Glomerular endothelial cell (primary cell): Measurements from ENCODE around the gene DNAJB13. TPM values are rescaled to one million over a fixed set of nuclear protein-coding genes. Genes with fewer than 3 reads are reported as not detected.

Experiments used
- DNase-seq: peaks from one replicate; pipeline ENCODE4 v3.0.0-alpha.2; 2011; ENCODE audit warnings: low read depth, low spot score; ENCODE audit errors: extremely low read depth
- total RNA-seq: library from RNA; depleted of rRNA; stranded (reverse); fragments of >200 nt; gene quantifications from 2 replicates; pipeline ENCODE4 v1.2.3, GENCODE V29; 2015

DNAJB13 gene
- total RNA-seq, 1 donor from 2014 or later, result not detected

DNA sequence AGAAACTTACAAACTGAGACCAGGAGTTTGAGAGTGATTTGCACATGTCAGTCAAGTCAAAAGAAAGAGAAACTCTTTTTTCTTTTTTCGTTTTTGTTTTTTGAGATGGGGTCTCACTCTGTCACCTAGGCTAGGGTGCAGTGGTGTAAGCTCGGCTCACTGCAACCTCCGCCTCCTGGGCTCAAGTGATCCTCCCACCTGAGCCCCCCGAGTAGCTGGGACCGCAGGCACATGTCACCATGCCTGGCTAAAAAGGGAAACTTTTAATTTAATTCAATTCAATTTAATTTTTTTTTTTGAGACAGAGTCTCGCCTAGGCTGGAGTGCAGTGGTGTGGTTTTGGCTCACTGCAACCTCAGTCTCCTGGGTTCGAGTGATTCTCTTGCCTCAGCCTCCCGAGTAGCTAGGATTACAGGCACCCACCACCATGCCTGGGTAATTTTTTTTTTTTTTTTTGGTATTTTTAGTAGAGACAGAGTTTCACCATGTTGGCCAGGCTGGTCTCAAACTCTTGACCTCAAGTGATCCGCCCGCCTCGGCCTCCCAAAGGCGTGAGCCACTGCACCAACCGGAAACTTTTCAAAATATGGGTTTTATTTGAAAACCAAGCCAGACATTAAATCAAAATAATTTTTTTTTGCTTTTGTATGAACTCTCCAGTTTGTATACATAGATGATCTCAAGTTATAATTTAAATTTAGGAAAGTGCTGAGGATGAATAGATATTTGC is 48.2 kb downstream of the DNAJB13 start:
- no peak for DNase-seq

DNA sequence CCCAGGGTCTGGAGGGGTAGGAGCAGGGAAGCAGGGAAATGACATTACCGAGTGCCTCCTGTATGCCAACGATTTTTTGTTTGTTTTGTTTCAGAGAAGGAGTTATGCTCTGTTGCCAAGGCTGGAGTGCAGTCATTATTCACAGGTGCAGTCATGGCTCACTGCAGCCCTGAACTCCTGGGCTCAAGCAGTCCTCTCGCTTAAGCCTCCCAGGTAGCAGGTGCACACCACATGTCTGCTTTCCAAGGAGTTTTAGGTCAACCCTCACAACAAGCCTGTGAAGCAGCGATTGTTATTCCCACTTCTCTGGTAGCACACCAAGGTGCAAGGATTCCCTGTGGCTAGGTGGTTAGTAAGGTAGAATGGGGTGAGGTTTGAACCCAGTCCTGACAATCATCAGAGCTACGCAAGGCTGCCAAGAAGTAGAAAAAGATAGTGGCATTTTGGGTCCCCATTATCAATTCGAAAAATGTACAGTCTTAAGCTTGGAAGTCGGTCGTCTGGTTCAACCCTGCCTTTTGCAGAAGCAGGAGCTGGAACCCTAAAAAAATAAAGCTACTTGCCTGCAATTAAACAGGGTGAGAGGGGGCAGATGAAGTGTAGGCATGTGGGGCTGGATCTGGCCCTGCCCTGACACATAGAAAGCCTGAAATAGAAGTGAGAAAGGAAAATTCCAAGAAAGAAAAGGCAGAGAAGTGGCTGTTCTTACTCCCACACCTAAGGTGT is 48.9 kb downstream of the DNAJB13 start:
- DNase-seq, result no peak

DNA sequence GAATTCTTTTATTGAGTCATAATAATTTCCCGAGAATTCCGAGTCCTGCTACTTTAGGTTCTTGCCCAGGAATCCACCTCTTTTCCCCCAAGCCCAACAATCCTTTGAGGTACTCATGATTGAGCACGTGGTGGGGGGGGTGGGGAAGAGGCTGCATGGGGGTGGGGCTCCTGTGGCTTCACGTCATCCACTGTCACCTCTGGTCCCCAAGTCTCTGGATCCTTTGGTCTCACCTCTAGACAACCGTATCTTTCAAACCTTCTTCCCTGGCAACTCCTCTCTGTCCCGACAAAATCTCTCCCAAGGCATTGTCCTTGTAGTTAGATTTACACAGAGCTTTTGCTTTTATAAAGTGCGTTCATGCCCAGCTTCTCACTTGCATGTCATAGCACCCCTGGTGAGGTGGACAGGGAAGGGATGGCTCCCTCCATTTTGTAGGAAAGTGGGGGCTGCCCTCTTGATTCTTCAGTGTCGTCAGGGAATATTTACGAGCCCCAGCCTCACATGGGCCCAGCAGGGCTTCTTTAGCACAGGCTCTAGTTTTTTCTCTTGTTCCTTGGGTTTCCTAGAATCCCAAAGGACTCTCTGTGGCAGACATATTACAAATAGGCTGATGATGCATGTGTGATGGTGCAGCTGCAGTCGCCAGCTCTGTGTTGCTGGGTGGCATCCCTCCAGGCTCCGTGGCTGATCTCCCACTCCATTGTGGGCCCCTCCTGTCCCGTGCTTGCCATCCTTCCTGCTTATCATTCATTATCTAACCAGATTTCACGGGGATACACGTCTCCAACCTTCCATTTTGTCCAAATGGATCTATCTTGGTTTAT is 49.7 kb downstream of the DNAJB13 start:
- DNase-seq, result no peak

DNA sequence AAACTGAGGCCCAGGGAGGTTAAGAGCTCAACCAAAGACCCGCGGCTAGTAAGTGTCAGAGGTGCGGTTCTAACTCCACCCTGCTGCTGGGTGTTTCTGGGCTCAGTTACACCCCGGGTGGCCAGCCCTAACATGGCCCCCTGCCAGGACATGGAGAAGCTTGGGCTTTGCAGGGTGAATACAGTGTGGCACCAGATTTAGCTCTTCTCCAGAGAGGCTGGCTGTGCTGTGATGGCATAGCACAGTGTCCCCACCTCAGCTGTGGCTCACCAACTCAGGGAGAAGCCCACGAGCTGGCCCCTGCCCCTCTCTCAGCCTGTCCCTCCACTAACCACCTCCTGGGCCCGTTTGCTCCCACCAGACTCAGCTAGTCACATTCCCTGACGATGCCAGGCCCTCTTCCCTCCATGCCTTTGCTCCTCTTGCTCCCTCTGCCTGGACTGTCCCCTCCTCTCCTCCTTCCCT is 51.0 kb downstream of the DNAJB13 start:
- DNase-seq, result no peak

DNA sequence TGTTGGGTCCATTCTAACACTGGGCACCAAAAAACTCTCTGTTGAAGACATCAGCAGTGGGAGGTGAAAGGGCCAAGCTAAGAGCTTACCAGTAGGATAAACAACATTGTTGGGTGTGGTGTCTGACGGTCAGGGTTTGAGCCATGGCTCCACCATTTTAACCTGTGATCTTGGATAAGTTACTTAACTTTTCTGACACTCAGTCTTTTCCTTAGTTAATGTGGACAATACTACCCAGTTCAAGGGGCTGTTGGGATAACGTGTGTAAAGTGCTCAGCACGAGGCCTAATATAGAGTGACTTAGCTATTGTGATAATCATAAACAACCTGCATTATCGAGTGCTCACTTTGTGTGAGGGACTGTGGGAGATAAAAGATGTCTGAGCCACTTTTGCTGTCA is 52.0 kb downstream of the DNAJB13 start:
- no peak for DNase-seq

DNA sequence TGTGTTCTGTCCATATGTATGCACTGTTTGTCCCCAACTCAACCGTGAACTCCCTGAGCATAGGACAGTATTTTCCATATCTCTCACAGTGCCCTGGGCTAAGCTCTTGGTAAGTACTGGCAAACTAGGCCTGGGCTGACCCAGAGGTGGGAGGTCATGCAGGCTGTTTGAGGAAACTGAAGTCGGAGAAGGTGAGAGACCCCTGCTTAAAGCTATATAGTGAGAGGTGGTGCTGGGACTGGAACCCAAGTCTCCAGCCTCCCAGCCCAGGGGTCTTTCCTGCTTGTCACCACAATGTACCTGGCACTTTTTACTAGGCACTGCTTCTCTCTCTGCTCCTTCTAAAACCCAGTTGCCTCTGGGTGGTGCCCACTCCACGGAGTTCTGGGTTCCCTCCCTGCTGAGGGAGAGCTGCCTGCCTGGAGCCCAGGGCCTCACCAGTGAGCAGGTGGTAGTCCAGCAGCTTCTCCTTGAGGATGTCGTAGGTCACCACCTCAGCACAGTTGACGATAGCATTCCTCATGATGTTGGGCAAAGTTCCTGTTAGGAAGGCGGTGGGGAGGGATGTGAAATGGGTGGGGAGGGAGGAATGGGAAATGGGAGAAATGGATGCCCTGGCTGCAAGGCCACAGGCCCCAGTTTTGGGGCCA is 53.3 kb downstream of the DNAJB13 start:
- no peak for DNase-seq

DNA sequence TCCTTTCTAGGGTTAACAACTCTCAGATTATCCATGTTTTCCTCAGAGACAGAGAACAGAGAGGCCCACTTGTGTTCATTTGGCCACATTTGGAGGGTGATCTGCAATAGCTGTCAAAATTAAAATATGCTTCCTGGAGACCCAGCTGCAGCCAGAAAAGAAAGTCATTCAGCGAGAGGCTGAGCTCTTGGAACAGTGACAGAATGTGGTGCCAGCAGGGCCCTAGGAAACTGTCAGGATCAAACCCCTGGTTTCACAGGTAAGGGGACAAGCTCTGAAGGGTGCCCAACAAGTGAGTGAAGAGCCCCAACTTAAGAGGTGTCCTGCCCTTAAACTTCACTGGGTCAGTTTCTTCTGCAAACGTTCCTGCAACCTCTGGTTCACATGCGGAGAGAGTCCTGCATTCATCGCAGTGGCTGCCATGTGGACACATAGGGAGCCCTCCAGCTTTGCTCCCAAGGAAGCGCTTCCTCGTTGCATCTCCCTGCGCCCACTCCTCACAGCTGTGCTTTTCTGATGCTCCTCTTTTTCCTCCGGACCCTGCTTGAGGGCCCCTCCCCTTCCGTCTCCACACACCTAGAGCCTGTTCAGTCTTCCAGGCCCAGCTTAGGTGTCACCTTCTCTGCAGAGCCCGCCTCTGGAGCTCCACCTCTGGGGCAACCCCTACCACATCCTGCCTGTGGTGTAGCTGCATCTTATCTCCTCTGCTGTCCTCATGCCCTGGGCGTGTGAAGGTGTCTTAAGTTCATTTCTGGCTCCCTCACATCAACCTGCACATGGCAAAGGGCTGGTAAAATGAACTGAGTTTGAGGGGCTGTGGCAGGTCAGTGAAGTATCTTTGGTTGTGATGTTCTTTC is 54.2 kb downstream of the DNAJB13 start:
- no peak for DNase-seq

DNA sequence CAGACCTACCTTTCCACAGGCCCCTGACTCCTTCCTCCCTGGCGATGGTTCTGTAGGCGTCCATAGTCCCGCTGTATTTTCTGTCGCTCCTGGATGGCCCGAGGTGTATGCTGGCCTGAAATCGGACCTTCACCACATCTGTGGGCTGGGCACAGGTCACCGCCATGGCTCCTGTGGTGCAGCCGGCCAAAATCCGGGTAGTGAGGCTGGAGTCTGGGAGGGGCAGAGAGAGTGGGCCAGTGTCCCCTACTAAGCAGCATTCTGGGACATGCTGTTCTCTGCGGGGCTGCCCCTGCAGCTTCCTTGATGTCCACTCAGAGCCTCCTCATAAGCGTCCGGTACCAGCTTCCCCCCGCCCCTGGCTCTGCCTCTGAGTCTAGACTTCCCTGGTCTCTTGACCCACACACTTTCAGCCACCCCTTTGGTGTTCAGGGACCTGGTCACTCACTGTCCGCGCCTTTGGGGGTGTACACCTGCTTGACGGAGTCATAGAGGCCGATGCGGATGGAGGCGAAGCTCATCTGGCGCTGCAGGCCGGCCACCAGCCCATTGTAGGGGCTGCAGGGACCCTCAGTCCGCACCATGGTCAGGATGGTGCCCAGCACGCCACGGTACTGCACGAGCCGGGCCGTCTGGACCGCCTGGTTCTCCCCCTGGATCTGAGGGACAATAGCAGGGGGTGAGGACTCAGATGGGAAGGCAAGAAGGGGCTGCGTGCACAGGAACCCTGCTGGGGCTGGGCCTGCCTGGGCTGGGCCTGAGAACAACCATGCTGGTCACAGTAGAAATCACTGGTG is 55.1 kb downstream of the DNAJB13 start:
- DNase-seq, result no peak

DNA sequence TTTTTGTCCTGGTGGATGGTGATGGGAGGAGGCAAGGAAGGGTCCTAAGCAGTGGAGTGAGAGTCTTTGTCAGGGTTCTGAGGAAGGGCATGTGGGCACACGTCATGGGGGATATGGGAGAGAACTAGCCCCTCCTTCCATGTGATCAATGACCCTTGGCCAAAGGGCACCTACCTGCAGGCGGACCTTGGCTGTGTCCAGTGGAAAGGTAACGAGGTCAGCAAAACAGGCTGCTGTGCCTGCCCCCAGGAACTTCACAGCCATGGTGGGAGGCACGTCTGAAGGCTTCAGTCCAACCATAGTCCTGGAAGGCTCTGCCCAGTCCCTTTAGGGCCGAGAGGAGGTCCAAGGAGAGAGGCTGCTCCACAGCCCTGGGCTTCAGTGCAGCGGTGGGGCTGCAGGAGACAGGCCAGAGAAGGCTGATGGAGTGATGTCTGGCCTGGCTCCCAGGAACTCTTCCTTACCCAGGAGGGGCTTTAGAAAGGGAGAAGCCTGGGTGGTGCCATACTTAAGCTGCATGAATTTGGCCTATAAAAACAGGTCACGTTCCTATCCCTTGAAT is 56.0 kb downstream of the DNAJB13 start:
- no peak for DNase-seq

DNA sequence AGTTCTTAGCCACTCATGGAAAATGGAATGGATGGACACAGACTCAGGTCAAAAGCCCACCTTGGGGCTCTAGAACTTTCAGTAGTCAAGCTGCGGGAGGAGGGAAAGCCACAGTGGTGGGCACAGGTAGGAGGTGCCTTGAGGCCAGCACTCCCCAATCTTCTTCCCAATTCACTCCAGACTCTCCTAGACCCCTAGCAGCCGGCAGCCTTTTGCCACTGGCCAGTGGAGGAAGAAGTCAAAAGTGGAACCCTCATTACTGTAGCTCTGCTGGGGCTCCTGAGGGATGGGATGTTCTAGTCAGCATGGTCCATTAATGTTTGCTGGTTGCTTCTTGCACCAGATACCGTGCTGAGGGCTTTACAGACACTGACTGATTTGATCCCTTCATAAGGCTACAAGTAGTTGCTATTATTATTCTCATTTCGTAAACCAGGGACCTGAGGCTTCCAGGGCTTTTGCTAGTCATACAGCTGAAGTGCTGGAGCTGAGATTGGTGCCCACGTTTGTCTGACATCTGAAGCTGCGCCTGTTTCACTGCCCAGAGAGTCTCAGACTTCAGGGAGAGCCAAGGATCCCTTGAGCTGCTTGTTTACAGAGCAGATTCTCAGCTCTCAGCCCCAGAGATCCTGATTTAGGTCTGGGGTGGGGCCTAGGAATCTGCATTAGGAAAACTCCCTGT is 57.0 kb downstream of the DNAJB13 start:
- DNase-seq, result no peak

DNA sequence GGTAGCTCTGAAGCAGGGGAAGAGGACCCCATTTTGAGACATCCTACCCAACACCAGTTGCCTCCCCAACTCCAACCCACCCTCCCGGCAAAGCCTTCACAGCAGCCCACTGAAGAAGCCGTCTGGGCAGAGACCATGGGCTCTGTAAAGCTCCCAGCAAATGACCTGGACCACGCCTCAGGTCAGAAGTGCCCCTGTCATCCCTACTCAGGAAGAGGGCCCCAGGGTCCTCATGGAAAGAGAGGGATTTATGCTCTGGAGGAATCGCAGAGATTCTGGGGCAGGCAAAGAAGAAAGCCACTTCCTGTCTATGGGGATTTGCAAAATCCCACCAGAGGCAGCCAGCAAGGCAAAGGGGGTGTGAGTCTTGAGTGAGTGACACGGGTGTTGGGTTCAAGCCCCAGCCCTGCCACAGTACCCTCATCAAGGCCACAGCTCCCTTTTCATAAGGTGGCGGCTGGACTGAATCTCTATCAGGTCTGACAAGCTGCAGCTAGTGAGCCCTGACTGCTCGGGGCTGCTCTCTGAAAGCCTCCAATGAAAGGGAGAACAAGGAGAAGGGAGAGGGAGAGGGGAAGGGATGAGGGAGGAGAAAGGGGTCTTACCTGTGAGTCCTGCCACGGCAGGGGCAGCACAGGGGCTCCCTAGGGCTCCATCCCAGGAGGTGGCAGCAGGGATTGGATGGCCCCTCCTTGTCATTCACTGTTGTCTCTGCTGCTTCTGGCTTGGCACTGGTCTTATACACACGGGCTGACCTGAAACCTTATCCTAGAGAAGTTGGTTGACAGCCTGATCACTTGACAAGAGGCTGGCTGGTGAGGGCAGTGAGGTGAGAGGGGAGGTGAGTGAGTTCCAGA is 57.8 kb downstream of the DNAJB13 start, which contains the start of gene UCP3:
Gene UCP3, minus strand, starts transcription at position 713 of the 857 bp plus-strand sequence. CDS start 2,043 bp downstream, outside the sequence.
- no peak for DNase-seq

DNA sequence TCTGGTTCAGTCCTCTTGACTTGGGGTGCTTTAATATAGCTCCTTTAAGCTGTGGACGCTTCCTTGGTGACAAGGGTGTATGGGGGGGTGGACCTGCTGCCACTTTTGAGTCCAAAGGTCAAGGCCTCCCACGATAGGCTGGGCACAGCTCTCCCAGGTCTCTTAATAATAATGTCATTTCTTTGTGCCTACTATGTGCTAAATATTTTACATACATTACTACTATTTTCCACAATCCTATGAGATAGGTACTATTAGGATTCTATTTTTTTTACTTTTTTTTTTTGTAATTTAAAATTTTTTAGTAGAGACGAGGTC is 58.4 kb downstream of the DNAJB13 start:
- DNase-seq, result no peak

DNA sequence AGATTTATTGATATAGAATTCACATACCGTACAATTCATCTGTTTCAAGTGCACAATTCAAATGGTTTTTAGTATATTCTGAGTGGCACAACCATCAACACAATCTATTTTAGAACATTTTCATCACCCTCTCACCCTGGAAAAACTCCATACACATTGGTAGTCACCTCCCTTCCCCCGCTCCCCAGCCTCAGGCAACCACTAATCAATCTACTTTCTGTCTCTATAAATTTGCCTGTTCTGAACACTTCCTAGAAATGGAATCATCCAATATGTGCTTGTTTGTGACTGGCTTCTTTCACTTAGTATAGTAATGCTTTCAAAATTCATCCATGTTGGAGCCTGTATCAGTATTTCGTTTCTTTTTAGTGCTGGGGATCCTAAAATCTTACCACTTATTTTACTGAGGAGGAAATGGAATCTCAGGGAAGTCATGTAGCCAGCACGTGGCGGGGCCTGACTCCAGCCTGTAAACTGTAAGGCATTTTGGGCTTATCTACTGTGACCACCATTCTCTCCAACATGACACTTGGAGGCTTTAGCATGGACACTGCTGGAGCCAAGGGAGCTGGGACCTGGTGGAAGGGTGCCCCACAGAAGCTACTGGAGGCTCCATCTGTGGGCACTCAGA is 59.0 kb downstream of the DNAJB13 start:
- no peak for DNase-seq

DNA sequence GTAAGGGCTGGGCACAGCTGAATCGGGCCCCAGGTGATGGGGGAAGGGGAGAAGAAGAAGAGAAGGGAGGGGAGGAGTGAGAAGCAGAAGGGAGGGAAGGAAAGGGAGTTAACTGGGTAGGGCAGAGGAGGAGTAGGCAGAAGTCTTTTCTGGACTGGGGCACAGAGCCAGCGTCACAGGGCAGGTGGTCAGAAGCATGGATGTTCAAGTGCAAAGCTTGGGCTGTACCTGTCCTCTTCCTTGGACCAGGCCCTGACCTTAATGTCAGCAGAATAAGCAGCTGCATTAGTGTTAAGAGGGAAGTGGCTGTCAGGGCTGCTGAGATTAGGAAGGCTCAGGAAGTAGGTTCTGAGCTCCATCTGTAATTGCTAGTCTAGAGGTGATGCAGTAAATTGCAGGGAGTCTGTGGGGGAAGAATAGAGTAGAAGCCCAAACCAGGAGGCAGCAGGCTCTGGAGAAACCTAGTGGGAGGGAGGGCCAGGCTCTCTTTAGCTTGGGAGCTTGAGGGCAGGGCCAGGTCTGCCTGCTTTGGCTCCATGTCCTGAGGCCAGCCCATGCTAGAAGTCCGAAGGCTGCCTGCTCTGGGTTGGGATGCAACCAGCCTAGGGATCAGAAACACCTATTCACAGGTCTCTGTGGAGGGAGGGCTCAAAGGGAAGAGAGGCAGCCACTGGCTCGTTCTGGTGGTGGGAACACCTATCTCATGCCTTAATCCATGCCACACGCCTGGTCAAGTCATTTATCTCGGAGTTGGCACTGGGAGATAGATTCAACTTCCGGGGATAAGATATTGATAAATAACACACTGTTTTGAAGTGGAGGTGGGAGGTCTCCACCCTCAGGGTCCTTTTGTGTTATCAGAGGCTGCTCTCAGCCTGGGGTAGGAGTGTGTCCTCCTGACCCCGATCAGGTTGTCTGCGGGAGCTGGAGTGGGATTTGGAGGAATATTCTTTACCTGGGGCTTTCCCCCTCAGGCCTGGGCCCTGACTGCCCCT is 59.8 kb downstream of the DNAJB13 start:
- DNase-seq, result no peak

DNA sequence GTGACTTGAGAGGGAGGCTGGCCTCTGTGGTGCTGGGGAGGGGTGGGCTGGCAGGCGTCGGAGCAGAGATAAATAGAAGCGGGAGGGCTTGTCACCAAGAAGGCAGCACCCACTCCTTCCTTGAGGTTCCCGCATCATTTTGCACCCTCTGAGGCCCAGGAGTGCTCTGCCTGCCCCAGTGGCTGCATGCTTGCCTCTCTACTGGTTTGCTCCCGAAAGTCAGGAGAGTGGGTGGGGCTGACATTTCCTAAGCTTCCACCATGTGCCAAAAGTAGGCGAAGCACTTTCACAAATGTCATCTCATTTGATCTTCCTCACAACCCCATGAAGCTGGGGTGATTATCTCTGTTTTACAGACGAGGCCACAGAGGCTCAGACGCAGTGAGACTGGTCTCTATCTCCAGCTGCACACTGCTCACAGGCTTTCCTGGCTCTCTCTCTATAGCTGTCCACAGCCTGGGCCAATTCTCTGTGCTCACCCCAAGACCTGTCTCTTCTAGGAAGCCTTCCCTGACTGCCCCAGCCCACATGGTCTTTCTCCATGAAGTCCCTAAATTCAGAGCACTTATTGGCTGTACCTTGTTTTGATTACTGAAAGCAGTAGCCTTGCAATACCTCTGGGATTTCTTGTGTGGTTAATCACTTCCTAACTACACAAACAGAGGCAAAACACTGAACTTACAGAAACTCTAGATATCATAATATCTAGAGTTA is 60.7 kb downstream of the DNAJB13 start:
- no peak for DNase-seq
